Tibial artery (tissue), 4 donors: Measurements from ENCODE around the gene MEN1.

ENCODE experiments used
- DNase-seq, 2 donors: peaks; one replicate each; pipeline ENCODE4 v3.0.0-alpha.2; 2019
- H3K27ac ChIP-seq, 2 donors: fragments of 200-600 bp; sonication (generic) in 1 of 2; 1 replicate in 1 of 2; 2 replicates in 1 of 2; pipeline ENCODE4 v1.5.1; 2018 to 2019; ENCODE audit warnings: mild to moderate bottlenecking in 1 of 2
- H3K27me3 ChIP-seq, 2 donors: fragments of 200-600 bp; sonication (generic) in 1 of 2; one replicate each; pipeline versions ENCODE4 v1.5.1 to v1.6.0; 2016 to 2019
- H3K36me3 ChIP-seq, 3 donors: fragments of 200-600 bp; sonication (generic) in 2 of 3; one replicate each; pipeline ENCODE4 v1.5.1; 2016 to 2019; ENCODE audit warnings: mild to moderate bottlenecking in 2 of 3
- H3K4me1 ChIP-seq, 4 donors: fragments of 200-600 bp; sonication (generic) in 2 of 4; 1 replicate in 3 of 4; 2 replicates in 1 of 4; pipeline ENCODE4 v1.5.1; 2016 to 2019
- H3K4me3 ChIP-seq, 2 donors: fragments of 200-600 bp; sonication (generic) in 1 of 2; 1 replicate in 1 of 2; 2 replicates in 1 of 2; pipeline ENCODE4 v1.5.1; 2018 to 2019; ENCODE audit warnings: mild to moderate bottlenecking in 2 of 2
- H3K9me3 ChIP-seq, 3 donors: fragments of 200-600 bp; sonication (generic) in 1 of 3; one replicate each; pipeline ENCODE4 v1.5.1; 2016 to 2019
- CTCF ChIP-seq, 2 experiments: fragments of 200-600 bp in 1 of 2; fragments of 450-650 bp in 1 of 2; IDR thresholded peaks; one replicate each; pipeline ENCODE4 v1.5.1; 2017 to 2019; ENCODE audit warnings: antibody characterized with exemption in 2 of 2, mild to moderate bottlenecking in 1 of 2, moderate library complexity in 1 of 2
- intact Hi-C: fragments of 100-400 bp; cut with DNase I; formaldehyde crosslinking; loops from one replicate; pipeline ENCODE4 v1.15.0; 2023; ENCODE audit warnings: low total_unique reads

The MEN1 gene

GRCh38 chr11:64762674-64763525, 47.5 kb downstream of the MEN1 start:
- no peak for TF ChIP-seq CTCF (IDR thresholded peaks at IDR 0.05)
- Histone ChIP-seq H3K4me3 (no peak overlapping the region), H3K4me1 (peaks cover 8 to 80% (median 61%) of the 10 kb centered on the region in 4 donors), H3K9me3 (no peaks in the 10 kb centered on the region), H3K27ac (peak overlapping the region; percentile 61 to 93), H3K36me3 (peaks cover 43 to 56% (median 48%) of the 10 kb centered on the region in 3 donors), H3K27me3 (no peaks in the 10 kb centered on the region)
- intact Hi-C loops = no loop called here
- DNase-seq = peak in 1 of 2 donors; percentile 19

GRCh38 chr11:64762277-64762673, 48.1 kb downstream of the MEN1 start:
- Histone ChIP-seq H3K4me3 (no peak overlapping the region), H3K9me3 (no peaks in the 10 kb centered on the region), H3K4me1 (peaks cover 8 to 74% (median 59%) of the 10 kb centered on the region in 4 donors), H3K27me3 (no peaks in the 10 kb centered on the region), H3K36me3 (peaks cover 37 to 50% (median 42%) of the 10 kb centered on the region in 3 donors), H3K27ac (peak overlapping the region; percentile 86 to 93)
- no peak for TF ChIP-seq CTCF (IDR thresholded peaks at IDR 0.05)
- DNase-seq = no peak
- intact Hi-C loops = no loop called here

GRCh38 chr11:64760759-64761420, 49.5 kb downstream of the MEN1 start:
- H3K4me1 ChIP-seq = peaks cover 8 to 74% (median 56%) of the 10 kb centered on the region in 4 donors
- H3K4me3 ChIP-seq = no peak overlapping the region
- TF ChIP-seq CTCF (IDR thresholded peaks at IDR 0.05) = no peak
- no peaks in the 10 kb centered on the region for H3K27me3 ChIP-seq
- H3K9me3 ChIP-seq = no peaks in the 10 kb centered on the region
- intact Hi-C loops = no loop called here
- H3K27ac ChIP-seq = peak overlapping the region; percentile 86 to 93
- DNase-seq = peak; percentile 11 to 62
- H3K36me3 ChIP-seq = peaks cover 23 to 36% (median 28%) of the 10 kb centered on the region in 3 donors

GRCh38 chr11:64759722-64760719, 50.3 kb downstream of the MEN1 start, which contains the start of gene PYGM:
Gene PYGM (minus strand): TSS chr11:64759974. CDS start chr11:64759898, 76 bp downstream.
- intact Hi-C loops = no loop called here
- Histone ChIP-seq H3K36me3 (peaks cover 14 to 34% (median 19%) of the 10 kb centered on the region in 3 donors), H3K27ac (peak within 1 kb of the TSS; percentile 86 to 93), H3K9me3 (no peaks in the 10 kb centered on the region), H3K4me1 (peaks cover 8 to 68% (median 56%) of the 10 kb centered on the region in 4 donors), H3K27me3 (no peaks in the 10 kb centered on the region), H3K4me3 (peak within 1 kb of the TSS; percentile 52 to 57)
- peak; percentile 87 to 97 for DNase-seq
- TF ChIP-seq CTCF (IDR thresholded peaks at IDR 0.05) = no peak
